Mesangial cell (primary cell): ENCODE data around the gene ATAD3A. TPM values are rescaled to one million over a fixed set of nuclear protein-coding genes. Genes with fewer than 3 reads are reported as not detected.

Experiments used
- total RNA-seq: library from RNA; depleted of rRNA; stranded (reverse); fragments of >200 nt; gene quantifications from 2 replicates; pipeline ENCODE4 v1.2.3, GENCODE V29; 2015

The ATAD3A gene
- total RNA-seq, result 42.3 and 107 TPM in 2 replicates

DNA sequence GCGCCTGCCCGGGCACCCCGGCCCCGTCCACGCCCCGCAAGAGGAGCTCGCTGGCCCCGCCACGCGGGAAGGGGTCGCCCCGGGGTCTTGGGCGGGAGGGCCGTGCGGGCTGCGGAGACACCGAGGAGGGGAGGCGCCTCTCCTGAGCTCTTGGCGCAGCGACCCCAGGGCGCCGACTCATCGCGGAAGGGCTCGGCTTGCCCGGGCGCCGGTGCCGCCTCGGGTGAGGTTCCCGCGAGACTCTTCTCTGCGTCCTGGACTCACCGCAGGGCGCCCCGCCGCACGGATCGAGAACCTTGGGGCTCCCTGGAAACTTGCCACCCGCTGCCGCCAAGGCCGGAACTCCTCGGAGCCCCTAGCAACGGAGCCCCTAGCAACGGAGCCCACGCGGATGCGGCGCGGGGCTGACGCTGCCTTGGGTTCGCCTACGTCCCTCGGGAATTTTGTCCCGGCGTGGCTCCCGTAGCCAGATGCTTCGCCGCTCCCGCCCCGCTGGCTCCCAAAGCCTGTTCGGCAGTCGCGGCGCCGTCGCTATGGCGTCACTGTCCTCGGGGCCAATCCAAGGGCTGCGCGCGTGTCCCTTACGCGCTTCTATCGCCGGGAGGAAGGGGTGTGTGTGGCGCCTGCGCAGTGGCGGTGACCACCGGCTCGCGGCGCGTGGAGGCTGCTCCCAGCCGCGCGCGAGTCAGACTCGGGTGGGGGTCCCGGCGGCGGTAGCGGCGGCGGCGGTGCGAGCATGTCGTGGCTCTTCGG, at the start of gene ATAD3A:
Gene ATAD3A, plus strand, starts transcription at position 630 of the 753 bp plus-strand sequence. Its CDS starts 107 bp downstream, at position 737.

DNA sequence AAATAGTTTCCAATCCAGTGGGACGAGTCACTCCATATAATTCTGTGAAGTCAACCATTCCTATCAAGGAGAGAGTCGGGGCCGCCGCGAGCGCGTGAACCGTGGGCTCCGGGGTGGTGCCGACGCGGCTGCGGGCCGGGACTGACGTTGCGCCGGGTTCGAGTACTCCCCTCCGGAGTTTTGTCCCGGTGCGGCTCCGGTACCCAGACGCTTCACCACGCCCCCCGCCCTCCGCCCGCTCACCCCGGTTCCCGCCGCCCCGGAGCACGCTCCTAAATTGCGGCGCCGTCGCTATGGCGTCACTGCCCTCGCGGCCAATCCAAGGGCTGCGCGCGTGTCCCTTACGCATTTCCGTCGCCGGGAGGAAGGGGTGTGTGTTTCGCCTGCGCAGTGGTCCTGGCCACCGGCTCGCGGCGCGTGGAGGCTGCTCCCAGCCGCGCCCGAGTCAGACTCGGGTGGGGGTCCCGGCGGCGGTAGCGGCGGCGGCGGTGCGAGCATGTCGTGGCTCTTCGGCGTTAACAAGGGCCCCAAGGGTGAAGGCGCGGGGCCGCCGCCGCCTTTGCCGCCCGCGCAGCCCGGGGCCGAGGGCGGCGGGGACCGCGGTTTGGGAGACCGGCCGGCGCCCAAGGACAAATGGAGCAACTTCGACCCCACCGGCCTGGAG, 40.4 kb upstream of the ATAD3A start, which contains the start of gene ATAD3B:
Gene ATAD3B, plus strand, starts transcription at position 377 of the 664 bp plus-strand sequence. Its CDS starts 120 bp downstream, at position 497.

DNA sequence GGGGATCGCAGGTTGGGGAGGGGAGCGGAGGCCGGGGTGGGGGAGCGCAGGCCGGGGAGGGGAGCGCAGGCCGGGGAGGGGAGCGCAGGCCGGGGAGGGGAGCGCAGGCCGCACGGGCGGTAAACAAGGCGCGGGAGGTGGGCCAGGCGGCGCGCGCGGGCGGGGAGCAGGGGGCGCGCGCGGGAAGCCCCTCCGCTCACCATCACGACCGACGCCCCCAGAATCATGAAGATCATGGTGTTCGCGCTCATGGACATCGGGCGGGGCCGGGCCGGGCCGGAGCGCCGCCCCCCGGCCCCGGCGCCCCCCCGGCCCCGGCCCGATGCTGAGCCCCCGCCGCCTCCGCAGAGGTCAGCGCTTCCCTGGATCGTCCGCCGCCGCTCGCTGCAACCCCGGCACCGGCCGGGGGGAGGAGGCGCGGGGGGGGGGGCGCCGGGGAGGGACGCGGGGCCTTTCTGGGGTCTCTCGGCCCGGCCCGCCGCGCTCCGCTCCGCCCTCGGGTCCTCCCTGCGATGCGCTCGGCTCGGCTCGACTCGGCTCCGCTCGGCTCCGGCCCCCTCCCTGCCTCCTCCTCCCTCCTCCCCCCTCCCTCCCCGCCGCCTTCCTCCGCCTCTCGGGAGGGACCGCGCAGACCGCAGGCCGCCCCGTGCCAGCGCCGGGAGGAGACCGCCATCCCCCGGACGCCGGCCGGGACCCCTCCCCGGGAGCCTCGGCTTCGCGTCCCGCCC, 28.3 kb downstream of the ATAD3A start, which contains the start of gene TMEM240:
Gene TMEM240, minus strand, starts transcription at position 535 of the 728 bp plus-strand sequence. Its CDS starts 278 bp downstream, at position 257.

DNA sequence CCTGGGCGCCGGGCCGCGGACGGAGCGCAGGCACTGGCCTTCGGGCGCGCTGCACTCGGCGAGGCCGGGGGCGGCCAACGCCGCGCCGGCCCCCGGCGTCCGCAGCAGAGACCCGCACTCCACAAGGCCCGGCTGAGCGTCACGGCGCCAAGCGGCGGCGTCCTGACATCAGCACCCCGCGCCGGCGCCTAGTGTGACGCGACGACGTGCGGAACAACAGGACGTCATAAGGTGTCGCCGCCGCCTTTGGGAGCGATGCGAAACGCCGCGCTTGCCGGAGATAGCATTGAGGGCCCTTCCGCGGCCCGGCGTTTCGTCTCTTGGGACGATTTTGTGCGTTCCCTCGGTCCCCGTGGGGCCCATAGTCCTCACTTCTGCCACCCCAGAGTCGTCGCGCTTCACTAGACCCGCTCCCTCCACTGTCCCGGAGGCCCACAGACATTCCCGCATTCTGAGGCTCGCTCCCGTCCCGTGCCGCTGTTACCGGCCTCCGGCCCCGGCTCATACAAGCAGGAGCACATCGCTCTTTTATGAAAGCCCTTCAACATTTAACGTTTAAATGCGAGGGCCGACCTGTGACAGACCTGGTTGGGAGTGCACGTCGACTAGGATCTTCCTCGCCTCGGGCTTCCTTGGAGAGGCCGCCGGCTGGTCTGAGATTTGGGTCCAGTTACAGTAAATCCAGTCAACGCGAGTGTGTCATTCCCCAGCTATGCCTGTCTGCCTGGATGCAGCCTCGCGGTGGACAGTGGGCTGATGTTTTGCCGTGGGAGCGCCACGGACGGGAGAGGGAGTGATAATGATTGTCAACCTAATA, 63.0 kb downstream of the ATAD3A start, which contains the start of gene SSU72:
Gene SSU72, minus strand, starts transcription at position 143 of the 817 bp plus-strand sequence. CDS start 306 bp downstream, outside the sequence.

Other genes with a start within 250 kb of the ATAD3A start
- gene UBE2J2, start 238.3 kb upstream of the ATAD3A start, total RNA-seq, result 70.2 and 91.9 TPM in 2 replicates
- 0.33 and 2.3 TPM in 2 replicates for gene SCNN1D, start 231.7 kb upstream of the ATAD3A start, total RNA-seq
- 33.6 and 49.2 TPM in 2 replicates for gene ACAP3, start 204.2 kb upstream of the ATAD3A start, total RNA-seq
- gene PUSL1, start 203.6 kb upstream of the ATAD3A start, total RNA-seq, result 51.6 and 68.0 TPM in 2 replicates
- 114 and 130 TPM in 2 replicates for gene INTS11, start 187.5 kb upstream of the ATAD3A start, total RNA-seq
- gene CPTP, start 187.4 kb upstream of the ATAD3A start, total RNA-seq, result 38.5 and 46.4 TPM in 2 replicates
- not detected in 2 replicates for gene TAS1R3, start 180.9 kb upstream of the ATAD3A start, total RNA-seq
- gene DVL1, start 162.7 kb upstream of the ATAD3A start, total RNA-seq, result 78.8 and 134 TPM in 2 replicates
- gene MXRA8, start 153.6 kb upstream of the ATAD3A start, total RNA-seq, result 154 and 651 TPM in 2 replicates
- gene AURKAIP1, start 137.0 kb upstream of the ATAD3A start, total RNA-seq, result 157 and 250 TPM in 2 replicates
- gene CCNL2, start 112.8 kb upstream of the ATAD3A start, total RNA-seq, result 40.6 and 111 TPM in 2 replicates
- gene MRPL20, start 104.9 kb upstream of the ATAD3A start, total RNA-seq, result 109 and 174 TPM in 2 replicates
- 0.76 and 1.5 TPM in 2 replicates for gene ANKRD65, start 90.9 kb upstream of the ATAD3A start, total RNA-seq
- 25.4 and 90.9 TPM in 2 replicates for gene VWA1, start 76.5 kb upstream of the ATAD3A start, total RNA-seq
- 1.1 and 1.6 TPM in 2 replicates for gene ATAD3C, start 62.5 kb upstream of the ATAD3A start, total RNA-seq
- gene ATAD3B, start 40.4 kb upstream of the ATAD3A start, total RNA-seq, result 14.5 and 64.5 TPM in 2 replicates
- 1.8 and 3.8 TPM in 2 replicates for gene TMEM240, start 28.5 kb downstream of the ATAD3A start, total RNA-seq
- 78.1 and 105 TPM in 2 replicates for gene SSU72, start 62.7 kb downstream of the ATAD3A start, total RNA-seq
- gene FNDC10, start 88.0 kb downstream of the ATAD3A start, total RNA-seq, result 6.4 and 11.2 TPM in 2 replicates
- 14.0 and 51.1 TPM in 2 replicates for gene MIB2, start 103.3 kb downstream of the ATAD3A start, total RNA-seq
- gene MMP23B, start 120.0 kb downstream of the ATAD3A start, total RNA-seq, result 11.9 and 55.1 TPM in 2 replicates
- 13.9 and 14.3 TPM in 2 replicates for gene CDK11B, start 146.8 kb downstream of the ATAD3A start, total RNA-seq
- 11.7 and 46.5 TPM in 2 replicates for gene SLC35E2B, start 180.6 kb downstream of the ATAD3A start, total RNA-seq
- 6.2 and 6.5 TPM in 2 replicates for gene CDK11A, start 212.2 kb downstream of the ATAD3A start, total RNA-seq